HG02885 (cell line): ENCODE results near the gene PPP2R5C.

Source experiments
- ATAC-seq: cut with Tn5 transposase; IDR thresholded peaks from one replicate; pipeline ENCODE4 v1.9.1; 2021; ENCODE audit warnings: mild to moderate bottlenecking; ENCODE audit not compliant: unreplicated experiment, poor library complexity

Gene PPP2R5C

DNA sequence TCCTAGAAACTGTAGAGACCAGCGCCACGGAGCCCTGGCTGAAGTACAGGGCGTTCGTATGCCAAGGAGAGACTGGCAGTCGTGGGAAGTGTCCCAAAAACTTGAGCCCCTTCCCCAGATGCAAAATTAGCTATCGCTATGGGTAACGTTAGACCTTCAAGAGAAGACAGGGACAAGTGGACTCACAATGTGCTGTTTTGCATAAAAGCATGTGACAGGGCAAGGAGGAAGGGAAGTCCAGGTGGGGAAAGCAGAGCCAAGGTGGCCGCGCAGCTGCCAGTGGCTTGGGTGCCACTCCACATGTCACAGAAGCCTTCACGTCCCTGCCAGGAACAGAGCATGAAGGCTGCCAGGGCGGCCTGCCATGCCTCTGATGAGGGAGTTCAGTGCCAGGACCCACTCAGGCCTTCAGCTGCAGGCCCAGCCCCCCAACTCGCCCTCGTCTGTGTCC lies 141.6 kb downstream of the PPP2R5C start:
- ATAC-seq = no peak

DNA sequence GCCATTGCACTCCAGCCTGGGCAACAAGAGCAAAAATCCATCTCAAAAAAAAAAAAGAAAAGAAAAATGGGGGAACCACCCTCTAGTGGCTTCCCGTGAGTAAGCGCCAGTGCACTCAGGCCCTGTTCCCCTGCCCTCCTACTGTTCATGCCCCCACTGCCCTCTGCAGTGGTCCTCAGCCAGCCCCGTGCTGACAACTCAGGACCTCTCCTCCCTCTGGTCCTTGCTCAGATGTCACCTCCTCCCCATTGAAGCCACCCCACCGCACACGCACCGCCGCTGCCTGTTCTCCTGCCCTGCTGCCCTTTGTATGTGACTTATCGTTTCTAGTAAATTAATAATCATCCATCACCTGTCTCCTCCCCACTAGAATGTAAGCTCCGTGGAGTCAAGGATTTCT lies 144.1 kb downstream of the PPP2R5C start:
- no peak for ATAC-seq

DNA sequence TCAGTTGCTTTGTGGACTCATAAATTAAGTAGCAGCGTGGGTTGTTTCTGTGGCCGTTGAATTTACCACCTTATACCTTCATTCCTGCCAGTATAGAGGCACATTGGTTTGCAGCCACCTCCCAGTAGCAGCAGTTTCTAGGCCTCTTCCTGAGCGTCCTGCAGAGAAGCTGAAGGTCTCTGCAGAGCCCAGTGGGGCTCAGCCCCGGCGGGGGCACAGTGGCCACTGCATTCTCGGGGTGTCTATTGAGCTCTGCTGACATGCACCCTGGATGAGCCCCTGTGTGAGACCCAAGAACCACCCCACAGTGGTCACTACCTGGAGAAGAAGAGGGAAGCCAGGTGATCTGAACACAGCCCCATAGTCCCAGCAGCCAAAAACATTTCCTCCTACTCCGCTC lies 145.1 kb downstream of the PPP2R5C start:
- no peak for ATAC-seq

DNA sequence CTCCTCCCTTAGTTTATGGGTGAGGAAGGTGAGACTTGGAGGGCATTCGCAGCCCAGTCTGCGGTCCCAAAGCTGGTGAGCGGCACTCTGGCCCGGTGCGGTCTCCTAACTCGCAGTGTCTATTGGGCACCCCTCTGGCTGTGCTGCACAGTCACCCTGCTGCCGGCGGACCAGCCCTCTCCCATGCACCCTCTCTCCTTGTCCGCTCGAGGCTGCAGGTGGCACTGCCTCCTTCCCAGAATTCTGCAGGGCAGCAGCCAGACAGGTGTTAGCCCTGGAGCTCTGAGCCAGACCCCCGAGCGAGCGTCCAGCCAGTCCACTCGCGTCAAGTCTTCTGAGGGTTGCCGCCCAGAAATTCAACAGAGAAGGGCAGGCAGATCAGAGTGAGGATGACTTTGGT lies 146.1 kb downstream of the PPP2R5C start:
- no peak for ATAC-seq

DNA sequence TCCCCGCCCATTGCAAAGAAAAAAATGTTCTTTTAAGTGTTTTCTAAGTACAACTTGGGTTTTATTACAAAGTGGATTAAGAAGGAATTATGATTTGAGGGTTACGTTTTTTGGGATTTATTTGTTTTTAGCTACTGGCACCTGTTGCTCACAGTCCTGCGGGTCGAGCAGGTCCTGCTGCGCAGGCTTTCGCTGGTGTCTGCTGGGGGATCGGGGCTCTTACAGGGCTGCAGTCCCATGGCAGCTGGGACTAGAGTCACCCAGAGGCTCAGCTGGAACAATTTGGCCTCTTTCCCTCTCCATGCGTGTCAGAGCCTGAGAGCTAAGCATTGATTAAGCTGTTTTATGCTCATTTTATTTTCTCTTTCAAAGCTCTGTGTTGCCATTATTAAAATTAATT lies 147.3 kb downstream of the PPP2R5C start:
- ATAC-seq = no peak

DNA sequence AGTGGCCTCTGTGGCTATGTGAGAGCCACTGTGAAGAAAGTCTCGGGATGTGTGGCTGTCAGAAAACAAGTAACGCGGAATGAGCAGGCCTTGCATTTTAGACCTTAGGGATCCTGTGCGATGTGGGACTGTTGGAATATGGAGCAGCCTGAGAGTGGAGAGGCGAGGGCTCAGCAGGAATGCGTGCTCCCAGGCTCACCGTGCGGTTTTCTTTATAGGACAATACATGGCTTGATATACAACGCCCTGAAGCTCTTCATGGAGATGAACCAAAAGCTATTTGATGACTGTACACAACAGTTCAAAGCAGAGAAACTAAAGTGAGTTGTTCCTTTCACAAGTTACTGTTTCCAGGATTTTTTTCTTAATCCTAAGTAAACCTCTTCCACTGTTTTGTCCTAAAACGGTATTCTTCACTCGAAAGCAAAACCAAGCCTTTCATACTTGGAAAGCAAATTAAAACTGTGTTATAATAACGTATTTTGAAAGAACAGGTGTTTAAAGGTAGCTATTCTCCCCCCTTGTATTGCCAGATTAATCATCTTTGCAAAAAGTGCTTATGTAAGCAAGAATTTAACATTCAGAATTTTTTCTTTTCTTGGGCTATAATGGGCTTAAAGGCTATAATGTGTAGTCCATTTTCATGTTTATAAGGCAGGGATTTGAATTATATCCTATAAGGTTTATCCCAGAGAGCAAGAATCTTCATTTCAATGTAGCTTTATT lies 148.0 kb downstream of the PPP2R5C start:
- no peak for ATAC-seq

DNA sequence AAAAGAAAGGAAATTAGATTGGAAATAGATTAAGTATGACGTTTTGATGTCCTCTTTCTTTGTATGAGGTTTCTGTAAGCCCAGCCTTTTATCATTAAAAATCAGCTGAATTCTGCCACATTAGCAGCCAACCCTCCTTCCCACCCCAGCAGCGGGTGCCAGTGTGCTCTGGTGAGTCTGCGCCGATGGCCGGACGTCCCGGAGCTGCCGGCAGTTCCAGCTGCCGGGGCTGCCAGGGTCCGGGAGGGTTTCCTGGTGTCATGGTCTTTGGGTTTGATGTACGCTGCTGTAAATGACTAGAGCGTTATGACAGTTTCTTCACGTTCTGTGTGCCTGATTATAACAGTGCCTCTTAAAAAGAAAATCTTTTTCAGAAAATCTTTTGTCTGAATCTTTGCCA lies 151.3 kb downstream of the PPP2R5C start:
- ATAC-seq = no peak

DNA sequence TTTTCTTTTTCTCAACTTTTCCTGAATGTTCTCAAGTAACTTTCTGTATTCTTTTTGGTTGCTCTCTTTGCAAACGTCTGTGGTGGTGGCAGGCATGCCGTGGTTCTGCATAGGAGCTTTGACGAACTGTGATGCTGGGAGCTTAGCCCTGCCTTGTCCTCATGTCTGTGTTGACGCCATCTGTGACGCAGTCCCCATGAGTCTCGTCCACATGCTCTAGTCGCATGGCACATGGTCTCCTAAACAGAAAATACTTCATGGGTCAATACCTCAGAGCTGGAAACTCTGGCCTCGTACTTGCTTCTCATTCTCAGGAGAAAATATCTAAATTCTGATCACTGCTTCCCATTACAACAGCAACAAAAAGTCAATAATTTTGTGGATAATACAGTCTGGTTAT lies 152.6 kb downstream of the PPP2R5C start:
- no peak for ATAC-seq

DNA sequence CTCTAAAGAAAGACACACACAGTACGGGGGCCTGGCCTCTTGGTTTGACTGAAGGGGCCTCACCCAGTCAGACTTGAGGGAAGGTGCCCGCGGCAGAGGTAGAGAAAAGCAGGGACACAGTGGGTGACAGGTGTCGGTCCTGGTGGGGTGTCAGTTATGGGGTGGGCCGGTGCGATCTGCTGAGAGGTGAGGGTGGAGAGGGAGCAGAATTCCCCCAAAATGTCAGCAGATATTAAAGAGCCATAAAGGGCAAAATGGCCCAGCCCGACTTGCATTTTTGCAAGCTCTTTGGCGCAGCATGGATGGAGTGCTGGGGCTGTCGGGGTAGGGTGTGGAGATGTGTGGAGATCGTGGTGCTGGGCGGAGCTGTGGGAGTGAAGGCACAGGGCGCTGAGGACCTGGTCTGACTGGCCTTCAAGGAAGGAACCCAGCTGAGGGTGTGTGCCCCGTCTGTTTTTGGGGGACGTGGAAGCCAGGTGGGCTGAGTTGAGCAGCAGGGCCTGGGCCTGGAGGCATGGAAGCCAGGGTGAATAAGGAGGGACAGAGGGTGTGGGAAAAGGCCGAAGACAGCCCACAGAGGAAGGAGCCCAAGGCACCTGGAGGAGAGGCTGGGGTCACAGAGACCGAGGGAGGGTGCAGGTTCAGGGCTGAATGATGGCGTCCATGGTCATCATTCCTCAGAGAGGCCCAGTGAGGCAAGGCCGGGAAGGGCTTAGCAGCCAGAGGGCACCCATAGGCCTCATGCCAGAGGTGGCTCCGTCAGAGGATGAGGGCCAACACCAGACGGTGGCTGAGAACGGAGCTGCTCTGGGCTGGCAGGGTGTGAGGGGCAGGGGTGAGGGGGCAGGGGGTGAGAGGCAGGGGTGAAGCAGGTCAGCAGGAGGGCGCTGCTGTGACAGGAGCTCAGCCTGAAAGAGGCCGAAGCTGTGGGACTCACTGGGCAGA lies 154.6 kb downstream of the PPP2R5C start:
- ATAC-seq = no peak

DNA sequence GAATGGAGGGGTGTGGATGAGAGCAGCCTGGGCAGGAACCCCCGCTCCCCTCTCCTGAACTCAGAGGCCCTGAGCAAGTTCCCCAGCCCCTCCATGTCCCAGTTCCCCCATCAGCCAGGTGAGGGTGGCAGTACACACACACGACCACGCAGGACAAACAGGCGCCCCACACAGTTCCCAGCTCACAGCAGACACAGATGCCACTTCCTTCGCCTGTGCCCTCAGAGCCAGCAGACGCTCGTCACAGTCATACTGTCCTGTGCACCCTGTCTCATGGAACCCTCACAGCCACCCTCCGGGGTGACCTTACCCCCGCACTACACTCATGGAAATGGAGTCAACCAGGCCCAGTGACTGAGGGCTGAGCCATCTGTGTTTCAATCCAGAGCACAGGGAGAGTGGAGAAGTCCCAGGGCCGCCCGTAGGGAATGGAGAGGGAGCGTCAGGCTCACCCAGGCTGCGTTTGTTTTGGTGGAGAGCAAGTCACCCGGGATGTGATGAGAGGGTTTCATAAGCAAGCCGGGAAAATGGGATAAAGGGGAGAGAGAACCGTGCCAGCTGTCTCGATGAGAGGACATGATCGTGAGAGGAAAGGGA lies 155.4 kb downstream of the PPP2R5C start:
- ATAC-seq = no peak

DNA sequence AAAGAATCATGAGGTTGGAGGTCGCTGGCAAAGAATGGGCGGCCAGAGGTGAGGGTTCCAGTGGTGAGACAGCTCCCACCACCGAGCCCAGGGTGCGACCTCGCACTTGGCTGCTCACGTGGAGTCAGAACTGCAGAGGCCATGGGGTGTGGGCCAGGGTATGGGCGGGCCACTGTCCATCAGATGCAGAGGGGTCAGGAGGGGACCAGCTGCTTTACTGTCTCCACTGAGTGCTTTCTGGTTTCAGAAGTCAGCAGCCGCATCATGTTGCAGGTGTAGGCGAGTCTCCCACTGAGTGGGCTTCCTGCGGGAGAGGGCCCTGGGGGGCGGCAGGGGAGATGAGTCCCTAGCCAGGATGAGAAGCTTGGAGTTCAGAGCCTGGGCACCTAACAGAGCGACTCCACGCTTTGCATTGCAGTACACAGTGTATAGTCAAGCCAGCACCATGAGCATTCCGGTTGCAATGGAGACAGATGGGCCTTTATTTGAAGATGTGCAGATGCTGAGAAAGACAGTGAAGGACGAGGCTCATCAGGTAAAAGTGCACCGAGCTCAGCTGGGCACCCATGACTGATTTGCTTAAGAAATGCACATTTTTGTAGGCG lies 156.0 kb downstream of the PPP2R5C start:
- ATAC-seq = no peak

DNA sequence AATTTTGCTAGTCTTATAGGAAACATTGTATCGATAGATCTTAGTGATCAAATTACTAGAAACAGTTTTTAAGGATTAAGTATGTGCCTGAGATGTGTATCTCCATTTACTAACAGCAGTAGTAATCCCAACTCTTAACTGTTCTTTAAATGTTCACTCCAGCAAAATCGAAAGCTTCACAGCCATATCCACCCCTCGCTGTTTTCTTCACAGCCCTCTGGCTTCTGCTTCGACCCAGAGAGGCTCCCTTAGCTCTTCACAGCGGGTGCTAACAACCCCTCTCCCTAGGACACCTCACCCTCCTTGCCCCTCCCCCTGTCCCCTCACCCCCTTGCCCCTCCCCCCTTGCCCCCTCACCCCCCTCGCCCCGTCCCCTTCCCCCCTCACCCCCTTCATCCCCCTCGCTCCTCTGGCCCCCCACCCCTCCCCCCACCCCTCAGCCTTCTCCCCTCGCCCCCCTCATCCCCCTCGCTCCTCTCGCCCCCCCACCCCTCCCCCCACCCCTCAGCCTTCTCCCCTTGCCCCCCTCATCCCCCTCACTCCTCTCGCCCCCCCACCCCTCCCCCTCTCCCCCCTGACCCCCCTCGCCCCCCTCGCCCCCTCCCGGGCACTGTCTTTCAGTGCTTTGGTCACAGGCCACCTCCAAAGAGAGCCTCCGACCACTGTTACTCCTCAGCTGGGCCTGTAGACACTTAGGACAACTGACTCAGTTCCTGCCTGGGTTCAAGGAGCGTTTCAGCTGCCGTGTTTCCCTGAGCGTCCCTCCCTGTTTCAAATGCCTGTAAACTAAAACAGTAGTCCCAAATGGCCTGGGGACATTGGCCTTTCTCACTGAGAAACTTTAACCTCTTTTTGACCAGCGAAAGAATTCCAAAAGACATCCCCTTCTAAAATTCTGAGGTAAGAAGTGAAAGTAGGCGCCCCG lies 156.8 kb downstream of the PPP2R5C start:
- ATAC-seq = no peak

DNA sequence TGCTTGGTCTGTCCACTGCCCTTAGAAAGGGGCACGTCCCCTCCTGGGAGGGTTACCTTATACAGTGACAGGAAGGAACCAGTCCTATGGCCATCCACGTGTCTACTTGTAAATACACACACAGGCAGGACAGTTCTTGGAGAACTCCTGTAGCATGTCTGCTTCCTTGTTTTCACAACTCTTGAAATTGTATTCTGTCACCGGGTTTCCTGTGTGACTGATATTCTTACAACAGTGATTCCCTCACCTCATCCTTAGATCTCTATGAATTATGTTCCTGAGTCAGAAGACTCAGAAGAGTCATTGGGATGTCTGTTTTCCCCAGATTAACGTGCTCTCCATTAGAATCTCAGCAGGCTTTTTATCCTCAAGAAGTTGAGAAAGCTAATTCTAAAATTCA lies 158.8 kb downstream of the PPP2R5C start:
- no peak for ATAC-seq

DNA sequence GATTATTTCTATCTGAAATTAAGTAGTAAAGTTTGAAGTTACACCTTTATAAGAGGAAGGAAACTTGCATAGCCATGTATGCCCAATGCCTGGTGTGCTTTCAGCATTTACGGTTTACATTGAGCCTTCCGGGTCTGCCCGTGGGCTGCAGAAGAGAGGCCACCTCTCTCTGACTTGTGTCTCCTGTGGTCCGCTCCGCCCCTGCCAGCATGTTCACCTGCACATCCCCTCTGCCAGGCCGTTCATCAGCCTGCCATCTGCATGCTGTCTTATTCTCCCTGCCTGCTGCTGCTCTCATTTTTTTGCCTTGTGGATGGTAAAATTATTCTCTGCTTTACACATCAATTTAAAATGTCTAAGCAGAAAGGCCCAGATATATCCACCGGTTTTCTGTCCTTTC lies 161.4 kb downstream of the PPP2R5C start:
- ATAC-seq = no peak

DNA sequence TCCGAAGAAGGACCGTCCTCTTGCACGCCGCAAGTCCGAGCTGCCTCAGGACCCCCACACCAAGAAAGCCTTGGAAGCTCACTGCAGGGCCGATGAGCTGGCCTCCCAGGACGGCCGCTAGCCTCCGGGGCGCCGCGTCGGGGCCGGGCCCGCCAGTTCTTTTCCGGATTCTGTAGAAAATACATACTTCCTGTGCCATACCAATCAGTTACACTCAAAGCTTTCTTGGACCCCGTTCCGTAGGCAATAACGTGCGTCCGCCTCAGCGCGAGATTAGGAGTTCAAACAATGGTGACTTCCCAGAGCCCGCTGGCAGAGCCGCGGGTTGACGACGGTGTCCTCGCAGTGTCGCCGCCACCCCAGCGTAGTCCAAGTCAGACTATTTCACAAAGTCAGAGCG lies 163.6 kb downstream of the PPP2R5C start:
- ATAC-seq = no peak

DNA sequence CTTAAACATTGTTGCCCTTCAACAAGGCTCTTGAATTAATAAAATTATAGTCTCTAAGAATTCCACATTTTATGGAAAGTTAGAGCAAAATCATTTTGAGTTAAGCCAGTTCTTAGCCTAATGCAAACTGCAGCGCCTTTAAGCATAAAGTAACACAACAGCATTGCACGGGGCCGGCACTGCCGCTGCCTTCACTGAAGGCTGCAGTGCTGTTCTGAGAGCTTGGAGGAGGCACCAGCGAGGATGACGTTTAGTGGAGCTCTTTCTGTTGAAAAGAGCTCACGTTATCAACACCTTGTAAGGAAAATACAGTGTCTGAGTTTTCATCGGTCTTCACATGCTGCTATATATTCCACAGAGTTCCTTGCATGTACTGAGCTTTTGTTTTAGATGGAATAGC lies 164.6 kb downstream of the PPP2R5C start:
- no peak for ATAC-seq

DNA sequence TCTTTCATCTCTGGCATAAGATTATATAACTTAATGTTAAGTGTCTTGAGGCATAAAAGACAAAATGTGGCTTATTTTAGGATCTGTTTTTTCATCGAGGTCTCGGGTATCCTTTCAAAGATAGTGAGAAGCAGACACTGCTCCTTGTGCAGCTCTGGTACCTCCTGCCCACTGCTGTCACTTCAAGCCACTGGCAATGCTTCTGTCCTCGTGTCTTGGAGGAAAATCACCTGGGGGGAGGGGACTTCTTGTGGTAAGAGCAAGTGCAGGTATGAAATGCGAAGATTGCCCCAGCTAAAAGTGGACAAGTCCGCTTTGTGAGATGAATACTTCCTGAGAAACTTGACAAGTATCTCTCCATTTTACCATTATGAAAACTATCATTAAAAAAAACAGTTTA lies 165.1 kb downstream of the PPP2R5C start:
- no peak for ATAC-seq

DNA sequence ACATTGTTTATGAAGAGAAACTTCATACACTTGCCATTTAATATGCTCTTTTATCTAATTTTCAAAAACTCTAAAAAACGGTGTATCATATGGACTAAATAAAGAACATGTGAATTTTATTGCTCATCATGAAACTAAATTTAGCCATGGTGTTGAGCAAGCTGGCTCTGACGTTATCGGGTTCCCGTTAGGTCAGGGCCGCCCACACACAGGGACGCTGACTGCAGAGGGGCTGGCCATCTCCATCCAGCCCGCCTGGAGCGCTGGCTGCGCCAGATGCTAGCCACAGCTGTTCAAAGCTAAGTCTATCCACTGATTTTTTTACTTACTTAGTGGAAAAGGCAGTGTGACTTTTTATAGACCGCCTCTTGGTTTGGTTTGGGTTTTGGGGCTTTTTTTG lies 166.3 kb downstream of the PPP2R5C start:
- no peak for ATAC-seq

DNA sequence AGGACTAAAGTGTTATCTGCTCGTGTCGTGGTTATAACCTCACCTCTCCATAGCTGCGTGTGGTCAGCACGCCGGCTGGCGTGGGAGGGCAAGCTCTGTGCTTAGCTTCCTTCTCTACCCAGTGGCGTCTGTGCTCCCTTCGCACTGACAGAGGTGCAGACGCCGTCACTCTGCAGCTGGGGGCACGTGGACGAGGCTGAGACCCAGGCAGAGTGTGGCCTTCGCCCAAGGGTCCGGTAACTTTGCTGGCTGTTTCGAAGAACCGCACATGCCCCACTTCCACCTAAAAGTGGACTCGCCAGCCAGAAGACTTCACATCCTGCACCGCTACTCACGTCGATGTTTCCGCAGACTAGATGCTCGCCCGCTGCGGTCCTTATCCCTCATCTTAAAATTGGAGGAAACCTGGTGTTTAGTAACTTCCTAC lies 166.9 kb downstream of the PPP2R5C start:
- ATAC-seq = no peak

DNA sequence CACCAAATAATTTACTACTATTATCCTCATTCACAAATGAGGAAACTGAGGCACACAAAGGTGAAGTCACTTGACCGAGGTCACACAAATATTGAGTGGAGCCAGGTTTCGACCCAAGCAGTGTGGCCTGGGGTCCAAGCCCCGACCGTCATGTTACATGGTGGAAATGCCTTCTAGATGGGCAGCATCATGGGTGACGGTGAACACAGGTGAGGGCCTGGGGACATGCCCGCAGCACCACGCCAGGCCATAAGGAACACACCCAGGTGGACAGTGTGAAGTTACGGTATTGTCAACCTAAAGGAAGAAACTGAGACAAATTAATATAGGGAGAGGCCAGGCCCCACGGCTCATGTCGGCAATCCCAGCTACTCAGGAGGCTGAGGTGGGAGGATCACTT lies 167.6 kb downstream of the PPP2R5C start:
- no peak for ATAC-seq
